Fibroblast of pulmonary artery (primary cell): ENCODE data around the gene PLCG2.
"Not testable (repeated sequence)": the region's sequence is repeated elsewhere in the genome, so short reads cannot be mapped to it uniquely, and the experiment has no call there.

Experiments used
- DNase-seq: peaks from one replicate; pipeline ENCODE4 v3.0.0-alpha.2; 2010; ENCODE audit warnings: low read depth
- H3K4me3 ChIP-seq: replicated peaks from 2 replicates; pipeline ENCODE4 v1.5.1; 2011; ENCODE audit warnings: low read depth, mild to moderate bottlenecking, control low read depth, low read length, moderate library complexity
- CTCF ChIP-seq: IDR thresholded peaks from 2 replicates; pipeline ENCODE4 v1.5.1; 2011; ENCODE audit warnings: mild to moderate bottlenecking, control low read depth, low read length, inconsistent platforms; ENCODE audit errors: missing control alignments

The PLCG2 gene

GRCh38 chr16:82002831-82003230 is 223.7 kb downstream of the PLCG2 start:
- no peak overlapping the region for H3K4me3 ChIP-seq
- TF ChIP-seq CTCF: no peak
- no peak for DNase-seq

- no peak overlapping the region for H3K4me3 ChIP-seq
- TF ChIP-seq CTCF: no peak
- DNase-seq: no peak
Measured at GRCh38 chr16:82004601-82005000, 225.5 kb downstream of the PLCG2 start.

DNA sequence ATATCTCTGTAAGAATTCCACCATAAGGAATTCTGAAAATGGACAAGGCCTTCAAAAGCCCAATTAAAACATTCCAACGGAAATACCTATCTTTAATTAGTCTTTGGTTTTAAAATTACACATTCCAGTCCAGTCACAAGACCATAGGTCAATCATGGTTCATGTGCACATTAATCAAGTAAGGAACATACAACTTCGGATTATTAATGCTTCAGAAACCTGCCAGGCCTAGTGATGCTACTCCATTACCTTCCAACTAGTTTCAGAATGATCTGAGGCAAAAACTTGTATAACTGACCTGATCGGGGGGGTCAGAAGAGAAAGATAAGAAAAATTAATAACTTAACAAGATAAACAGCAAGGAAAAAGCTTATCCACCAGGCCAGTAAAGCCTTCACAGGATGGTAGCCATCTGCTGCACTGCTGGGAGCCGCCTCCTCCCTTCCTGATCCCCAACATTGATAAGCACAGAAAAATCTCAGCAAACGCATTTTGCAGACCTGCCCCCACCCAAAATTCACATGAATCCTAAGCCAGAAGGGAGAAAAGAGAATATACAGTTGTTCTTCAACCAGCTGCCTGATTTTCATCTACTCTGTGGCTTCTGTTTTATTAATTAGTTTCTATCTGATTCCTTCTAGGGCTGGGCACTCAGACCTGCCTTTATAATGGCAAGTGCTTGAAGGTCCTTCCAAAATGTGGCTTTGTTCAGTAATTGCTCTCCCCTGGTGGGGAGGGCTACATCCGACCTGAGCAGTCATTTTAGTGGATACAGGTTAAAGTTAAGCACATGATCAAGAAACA is 226.1 kb downstream of the PLCG2 start:
- no peak for DNase-seq
- H3K4me3 ChIP-seq: no peak overlapping the region
- no peak for TF ChIP-seq CTCF

DNA sequence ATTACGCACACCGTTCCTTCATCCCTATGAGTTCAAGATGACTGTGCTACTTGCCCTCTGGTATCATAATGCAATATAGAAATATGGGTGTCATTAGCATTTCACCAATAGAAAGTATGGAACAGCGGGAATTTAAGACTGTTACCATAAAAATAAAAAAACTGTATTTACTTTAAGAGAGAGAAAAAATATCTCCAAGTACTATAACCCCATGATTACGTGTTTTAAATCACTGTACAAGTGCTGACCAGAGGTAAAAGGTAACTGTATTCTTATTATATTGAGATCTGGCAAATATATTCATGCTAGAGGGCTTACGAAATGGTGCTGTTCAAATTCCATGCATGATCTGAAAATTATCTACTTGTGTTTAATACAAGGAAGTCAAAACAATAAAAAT is 226.9 kb downstream of the PLCG2 start:
- DNase-seq: no peak
- no peak overlapping the region for H3K4me3 ChIP-seq
- TF ChIP-seq CTCF: no peak

DNA sequence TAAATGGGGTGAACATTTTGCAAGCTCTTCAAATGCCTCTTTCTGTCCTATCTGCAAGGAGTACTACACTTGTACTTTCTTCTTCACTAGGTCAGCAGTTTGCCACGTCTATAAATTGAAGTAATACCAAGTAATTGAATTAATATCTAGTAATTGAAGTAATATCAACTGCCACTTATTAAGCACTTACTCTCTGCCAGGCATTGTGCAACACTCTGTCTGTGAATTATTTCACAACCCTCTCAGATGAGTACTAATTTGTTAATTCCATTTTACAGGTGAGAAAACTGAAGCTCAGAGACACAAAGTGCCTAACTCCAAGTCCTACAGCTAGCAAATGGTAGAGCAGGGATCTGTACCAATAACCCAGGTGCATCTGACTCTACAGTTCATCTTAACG is 228.1 kb downstream of the PLCG2 start:
- no peak overlapping the region for H3K4me3 ChIP-seq
- no peak for TF ChIP-seq CTCF
- no peak for DNase-seq

DNA sequence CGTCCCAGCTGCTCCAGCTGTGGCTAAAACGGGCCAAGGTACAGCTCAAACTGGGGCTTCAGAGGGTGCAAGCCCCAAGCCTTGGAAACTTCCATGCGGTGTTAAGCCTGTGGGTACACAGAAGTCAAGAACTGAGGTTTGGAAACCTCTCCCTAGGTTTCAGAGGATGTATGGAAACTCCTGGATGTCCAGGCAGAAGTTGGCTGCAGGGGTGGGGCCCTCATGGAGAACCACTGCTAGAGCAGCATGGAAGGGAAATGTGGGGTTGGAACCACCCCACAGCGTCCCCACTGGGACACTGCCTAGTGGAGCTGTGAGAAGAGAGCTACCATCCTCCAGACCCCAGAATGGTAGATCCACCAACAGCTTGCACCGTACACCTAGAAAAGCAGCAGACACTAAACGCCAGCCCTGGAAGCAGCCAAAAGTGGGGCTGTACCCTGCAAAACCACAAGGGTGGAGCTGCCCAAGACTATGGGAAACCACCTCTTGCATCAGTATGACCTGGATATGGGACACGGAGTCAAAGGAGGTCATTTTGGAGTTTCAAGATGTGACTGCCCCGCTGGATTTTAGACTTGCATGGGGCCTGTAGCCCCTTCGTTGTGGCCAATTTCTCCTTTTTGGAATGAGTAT is 230.0 kb downstream of the PLCG2 start:
- TF ChIP-seq CTCF: no peak
- no peak for DNase-seq

DNA sequence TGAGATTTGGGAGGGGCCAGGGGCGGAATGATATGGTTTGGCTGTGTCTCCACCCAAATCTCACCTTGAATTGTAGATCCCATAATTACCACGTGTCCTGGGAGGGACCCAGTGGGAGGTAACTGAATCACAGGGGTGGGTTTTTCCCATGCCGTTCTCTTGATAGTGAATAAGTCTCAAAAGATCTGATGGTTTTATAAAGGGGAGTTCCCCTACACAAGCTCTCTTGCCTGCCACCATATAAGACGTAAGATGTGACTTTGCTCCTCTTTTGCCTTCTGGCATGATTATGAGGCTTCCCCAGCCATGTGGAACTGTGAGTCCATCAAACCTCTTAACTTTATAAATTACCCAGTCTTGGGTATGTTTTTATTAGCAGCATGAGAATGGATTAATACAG is 230.7 kb downstream of the PLCG2 start:
- not testable (repeated sequence) for DNase-seq, H3K4me3 ChIP-seq

More for the DNA sequence above, 230.0 kb downstream of the PLCG2 start:
- H3K4me3 ChIP-seq: no peak overlapping the region
